Tibial nerve (tissue), 4 donors: ENCODE data around the gene RAB40B. TPM values are rescaled to one million over a fixed set of nuclear protein-coding genes. Genes with fewer than 3 reads are reported as not detected.

Experiments used
- DNase-seq, 2 donors: peaks; one replicate each; pipeline ENCODE4 v3.0.0-alpha.2; 2019; ENCODE audit warnings: low spot score in 2 of 2
- H3K27ac ChIP-seq, 4 donors: fragments of 200-600 bp; sonication (generic) in 3 of 4; one replicate each; pipeline ENCODE4 v1.5.1; 2017 to 2019; ENCODE audit warnings: mild to moderate bottlenecking in 1 of 4
- H3K27me3 ChIP-seq, 2 donors: fragments of 200-600 bp; sonication (generic) in 1 of 2; one replicate each; pipeline versions ENCODE4 v1.5.1 to v1.6.0; 2017 to 2019
- H3K36me3 ChIP-seq, 3 donors: fragments of 200-600 bp; sonication (generic); one replicate each; pipeline ENCODE4 v1.5.1; 2018 to 2019
- H3K4me1 ChIP-seq, 4 donors: fragments of 200-600 bp; sonication (generic) in 3 of 4; one replicate each; pipeline ENCODE4 v1.5.1; 2017 to 2019
- H3K4me3 ChIP-seq, 4 donors: fragments of 200-600 bp; sonication (generic) in 3 of 4; one replicate each; pipeline ENCODE4 v1.5.1; 2017 to 2019; ENCODE audit warnings: mild to moderate bottlenecking in 1 of 4, moderate library complexity in 1 of 4
- H3K9me3 ChIP-seq, 4 donors: fragments of 200-600 bp; sonication (generic) in 3 of 4; one replicate each; pipeline ENCODE4 v1.5.1; 2017 to 2019
- CTCF ChIP-seq, 5 experiments: fragments of 200-600 bp in 3 of 5; fragments of 450-650 bp in 2 of 5; sonication (generic) in 3 of 5; IDR thresholded peaks; one replicate each; pipeline ENCODE4 v1.5.1; 2016 to 2019; ENCODE audit warnings: antibody characterized with exemption in 5 of 5, mild to moderate bottlenecking in 3 of 5, moderate library complexity in 2 of 5
- EP300 ChIP-seq, 2 donors: sonication (generic); formaldehyde crosslinking; IDR thresholded peaks; one replicate each; pipeline ENCODE4 v1.6.1; 2017; ENCODE audit warnings: antibody characterized with exemption in 2 of 2, mild to moderate bottlenecking in 1 of 2
- POLR2A ChIP-seq, 2 donors: fragments of 450-650 bp; IDR thresholded peaks; one replicate each; pipeline ENCODE4 v1.6.1; 2017; ENCODE audit warnings: antibody characterized with exemption in 2 of 2, mild to moderate bottlenecking in 2 of 2, moderate library complexity in 2 of 2
- WGBS, 2 donors: methylation state at CpG; one replicate each; pipeline ENCODE4 v1.1.5; 2018; 5-methylcytosine and 5-hydroxymethylcytosine counted together
- total RNA-seq, 4 donors: library from RNA; depleted of rRNA; stranded (reverse); fragments of >200 nt; gene quantifications; one replicate each; pipeline ENCODE4 v1.1.0, GENCODE V29; 2016

RAB40B gene
- total RNA-seq, 4 donors from 2014 or later = 27.3 to 39.0 (median 36.7) TPM

- no peak overlapping the region for H3K4me3 ChIP-seq
- H3K36me3 ChIP-seq = peaks cover 0 to 39% (median 0%) of the 10 kb centered on the region in 3 donors
- H3K4me1 ChIP-seq = peaks cover 0 to 54% (median 19%) of the 10 kb centered on the region in 4 donors
- no peaks in the 10 kb centered on the region for H3K9me3 ChIP-seq
- DNase-seq = no peak
- H3K27ac ChIP-seq = no peak overlapping the region
- H3K27me3 ChIP-seq = no peaks in the 10 kb centered on the region
- TF ChIP-seq EP300 (IDR thresholded peaks at IDR 0.05) (no peak), POLR2A (IDR thresholded peaks at IDR 0.05) (no peak), CTCF (IDR thresholded peaks at IDR 0.05) (no peak)
- WGBS, 2 donors = 92 to 94% methylated on average over 4 of the region's 4 CpGs
Measured at GRCh38 chr17:82645516-82645915, 53.0 kb downstream of the RAB40B start.

GRCh38 chr17:82644148-82644547 is 54.4 kb downstream of the RAB40B start:
- H3K36me3 ChIP-seq = peaks cover 0 to 50% (median 0%) of the 10 kb centered on the region in 3 donors

GRCh38 chr17:82642022-82642421 is 56.5 kb downstream of the RAB40B start:
- no peaks in the 10 kb centered on the region for H3K27me3 ChIP-seq
- no peak for TF ChIP-seq POLR2A (IDR thresholded peaks at IDR 0.05)
- TF ChIP-seq CTCF (IDR thresholded peaks at IDR 0.05) = no peak
- TF ChIP-seq EP300 (IDR thresholded peaks at IDR 0.05) = no peak
- H3K27ac ChIP-seq = no peak overlapping the region
- H3K4me3 ChIP-seq = no peak overlapping the region
- H3K36me3 ChIP-seq = peaks cover 0 to 54% (median 0%) of the 10 kb centered on the region in 3 donors
- 81 to 88% methylated on average over 14 of the region's 14 CpGs for WGBS, 2 donors
- peaks cover 0 to 61% (median 14%) of the 10 kb centered on the region in 4 donors for H3K4me1 ChIP-seq
- DNase-seq = no peak
- H3K9me3 ChIP-seq = no peaks in the 10 kb centered on the region

More at GRCh38 chr17:82644148-82644547, 54.4 kb downstream of the RAB40B start:
- H3K27me3 ChIP-seq = no peaks in the 10 kb centered on the region
- H3K4me3 ChIP-seq = no peak overlapping the region
- DNase-seq = no peak
- no peak overlapping the region for H3K27ac ChIP-seq
- no peaks in the 10 kb centered on the region for H3K9me3 ChIP-seq
- WGBS, 2 donors = 81 to 88% methylated on average over 5 of the region's 5 CpGs
- peaks cover 0 to 60% (median 19%) of the 10 kb centered on the region in 4 donors for H3K4me1 ChIP-seq
- TF ChIP-seq CTCF (IDR thresholded peaks at IDR 0.05) = no peak
- TF ChIP-seq EP300 (IDR thresholded peaks at IDR 0.05) = no peak
- TF ChIP-seq POLR2A (IDR thresholded peaks at IDR 0.05) = no peak

- 91 to 95% methylated on average over 5 of the region's 5 CpGs for WGBS, 2 donors
- Histone ChIP-seq H3K36me3 (peaks cover 0 to 62% (median 0%) of the 10 kb centered on the region in 3 donors), H3K27me3 (no peaks in the 10 kb centered on the region), H3K4me3 (no peak overlapping the region), H3K4me1 (peaks cover 0 to 43% (median 0%) of the 10 kb centered on the region in 4 donors), H3K27ac (no peak overlapping the region), H3K9me3 (no peaks in the 10 kb centered on the region)
- TF ChIP-seq POLR2A (IDR thresholded peaks at IDR 0.05) (no peak), CTCF (IDR thresholded peaks at IDR 0.05) (no peak), EP300 (IDR thresholded peaks at IDR 0.05) (no peak)
- no peak for DNase-seq
Measured at GRCh38 chr17:82640036-82640435, 58.5 kb downstream of the RAB40B start.

GRCh38 chr17:82639628-82640027 is 58.9 kb downstream of the RAB40B start:
- TF ChIP-seq EP300 (IDR thresholded peaks at IDR 0.05) (no peak), CTCF (IDR thresholded peaks at IDR 0.05) (no peak), POLR2A (IDR thresholded peaks at IDR 0.05) (no peak)
- Histone ChIP-seq H3K36me3 (peaks cover 0 to 64% (median 0%) of the 10 kb centered on the region in 3 donors), H3K9me3 (no peaks in the 10 kb centered on the region), H3K27ac (no peak overlapping the region), H3K27me3 (no peaks in the 10 kb centered on the region), H3K4me1 (peaks cover 0 to 43% (median 0%) of the 10 kb centered on the region in 4 donors), H3K4me3 (no peak overlapping the region)
- WGBS, 2 donors = 80 to 84% methylated on average over 14 of the region's 14 CpGs
- no peak for DNase-seq
